GM23248 (cell line): Measurements from ENCODE around the gene NDUFS6. TPM values are rescaled to one million over a fixed set of nuclear protein-coding genes. Genes with fewer than 3 reads are reported as not detected.

Experiments used
- DNase-seq: peaks from one replicate; pipeline ENCODE4 v3.0.0-alpha.2; 2015
- H2AFZ ChIP-seq: fragments of 200-600 bp; sonication (generic); 2 replicates; pipeline ENCODE4 v1.6.1; 2016; ENCODE audit warnings: antibody characterized with exemption
- H3F3A ChIP-seq: fragments of 200-600 bp; sonication (generic); 2 replicates; pipeline ENCODE4 v1.6.1; 2016; ENCODE audit warnings: mild to moderate bottlenecking, antibody characterized with exemption, mixed run types; ENCODE audit not compliant: insufficient read depth
- H3K27ac ChIP-seq: fragments of 200-600 bp; sonication (generic); 2 replicates; pipeline ENCODE4 v1.5.1; 2016; ENCODE audit warnings: mild to moderate bottlenecking
- H3K27me3 ChIP-seq: fragments of 200-600 bp; sonication (generic); replicated peaks from 2 replicates; pipeline ENCODE4 v1.6.1; 2016; ENCODE audit warnings: mild to moderate bottlenecking; ENCODE audit not compliant: insufficient read depth
- H3K36me3 ChIP-seq: fragments of 200-600 bp; sonication (generic); 2 replicates; pipeline ENCODE4 v1.6.1; 2016; ENCODE audit warnings: low read depth, mild to moderate bottlenecking
- H3K4me1 ChIP-seq: fragments of 200-600 bp; sonication (generic); 2 replicates; pipeline ENCODE4 v1.6.1; 2016; ENCODE audit warnings: mild to moderate bottlenecking; ENCODE audit not compliant: insufficient read depth
- H3K4me2 ChIP-seq: fragments of 200-600 bp; sonication (generic); one replicate; pipeline ENCODE4 v1.6.1; 2016; ENCODE audit warnings: mild to moderate bottlenecking; ENCODE audit not compliant: unreplicated experiment
- H3K4me3 ChIP-seq: fragments of 200-600 bp; sonication (generic); 2 replicates; pipeline ENCODE4 v1.5.1; 2016; ENCODE audit warnings: mild to moderate bottlenecking
- H3K79me2 ChIP-seq: fragments of 200-600 bp; sonication (generic); 2 replicates; pipeline ENCODE4 v1.6.1; 2016; ENCODE audit warnings: mild to moderate bottlenecking; ENCODE audit not compliant: insufficient read depth
- H3K9ac ChIP-seq: fragments of 200-600 bp; sonication (generic); 2 replicates; pipeline ENCODE4 v1.6.1; 2016; ENCODE audit warnings: mild to moderate bottlenecking
- H3K9me2 ChIP-seq: fragments of 200-600 bp; sonication (generic); 2 replicates; pipeline ENCODE4 v1.6.1; 2016; ENCODE audit warnings: mixed run types, mild to moderate bottlenecking, moderate library complexity; ENCODE audit not compliant: insufficient read depth
- H3K9me3 ChIP-seq: fragments of 200-600 bp; sonication (generic); one replicate; pipeline ENCODE4 v1.6.1; 2017; ENCODE audit warnings: low read depth
- H4K20me1 ChIP-seq: fragments of 200-600 bp; sonication (generic); 2 replicates; pipeline ENCODE4 v1.6.0; 2016; ENCODE audit not compliant: insufficient read depth
- EZH2 ChIP-seq: fragments of 200-600 bp; sonication (generic); IDR thresholded peaks from 2 replicates; pipeline ENCODE4 v1.6.1; 2018; ENCODE audit warnings: antibody characterized with exemption, mild to moderate bottlenecking; ENCODE audit not compliant: insufficient read depth, poor library complexity, severe bottlenecking
- EZH2phosphoT487 ChIP-seq: fragments of 200-600 bp; sonication (generic); IDR thresholded peaks from 2 replicates; pipeline ENCODE4 v1.6.1; 2018; ENCODE audit warnings: antibody characterized with exemption, moderate library complexity, mild to moderate bottlenecking, low read depth; ENCODE audit not compliant: insufficient read depth
- WGBS, 2 experiments: methylation state at CpG; one replicate each; pipeline ENCODE4 v1.1.6; 2015 to 2017; ENCODE audit warnings: low lambda C conversion rate in 2 of 2, low coverage in 1 of 2; ENCODE audit errors: missing lambda C conversion rate in 2 of 2; 5-methylcytosine and 5-hydroxymethylcytosine counted together
- in situ Hi-C: fragments of 300-500 bp; cut with MboI; formaldehyde crosslinking; loops from 2 replicates; pipeline ENCODE4 v1.15.0; 2020
- polyA plus RNA-seq: library from polyadenylated mRNA; unstranded; fragments of >200 nt; fragmentation: Nextera tagmentation; extraction: Ambion mirVana; gene quantifications from 2 replicates; pipeline ENCODE4 v1.2.1, GENCODE V29; 2016
- total RNA-seq: library from RNA; depleted of rRNA; stranded (reverse); fragments of >200 nt; shearing (Covaris generic); gene quantifications from 2 replicates; pipeline ENCODE4 v1.2.3, GENCODE V29; 2014

NDUFS6 gene
- total and polyA plus RNA-seq, 2 experiments from 2014 or later = 39.6 to 106 TPM

DNA sequence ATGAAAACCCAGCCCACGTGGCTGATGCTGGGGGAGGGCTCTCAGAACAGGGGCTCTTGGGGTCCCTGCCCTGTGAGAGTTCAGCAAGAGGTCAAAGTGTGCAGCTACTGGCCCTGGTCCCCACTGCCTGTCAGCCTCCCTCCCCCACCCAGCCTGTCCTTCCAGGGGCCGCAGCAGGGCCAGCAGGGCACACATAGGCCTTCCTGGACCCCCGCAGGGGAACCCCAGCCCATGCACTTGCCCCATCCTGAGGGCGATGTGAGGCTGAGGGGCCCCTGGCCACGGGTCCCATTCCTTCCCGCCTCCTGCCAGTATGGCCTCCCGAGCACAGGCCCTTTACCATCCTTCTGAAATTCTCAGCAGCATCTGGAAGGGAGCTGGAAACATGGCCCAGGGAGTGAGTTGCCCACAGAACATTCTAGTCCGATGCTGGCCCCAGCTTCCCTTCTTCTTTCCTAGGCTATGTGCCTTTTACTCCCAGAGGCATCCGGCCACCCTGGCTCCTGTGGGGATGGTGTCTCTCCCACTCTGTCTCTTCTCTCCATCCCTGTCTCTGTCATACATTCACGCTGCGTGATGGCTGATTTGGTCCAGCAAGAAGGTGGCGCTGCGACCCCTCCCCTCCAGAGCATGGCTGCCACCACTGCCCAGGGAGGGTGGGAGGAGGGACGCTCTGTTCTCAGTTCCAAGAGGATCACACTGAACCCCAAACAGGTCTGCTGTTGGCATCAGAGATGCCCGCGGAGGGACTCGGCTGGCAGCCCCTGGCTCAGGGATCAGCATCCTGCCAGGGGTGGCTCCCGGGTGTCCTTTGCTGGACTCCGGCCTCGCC is 21.2 kb upstream of the NDUFS6 start:
- in situ Hi-C loops = no loop called here

GRCh38 chr5:1780614-1780930 is 20.6 kb upstream of the NDUFS6 start:
- H3K4me2 ChIP-seq = no peak overlapping the region
- no peaks in the 10 kb centered on the region for H3F3A ChIP-seq
- H3K27me3 ChIP-seq = 0 out of 2 replicates have a peak, but pooled peaks cover 8% of the 10 kb centered on the region
- no peaks in the 10 kb centered on the region for H4K20me1 ChIP-seq
- H3K4me3 ChIP-seq = no peak overlapping the region
- no peaks in the 10 kb centered on the region for H3K36me3 ChIP-seq
- no peak overlapping the region for H2AFZ ChIP-seq
- TF ChIP-seq EZH2phosphoT487 = no peak
- no peak for TF ChIP-seq EZH2
- H3K79me2 ChIP-seq = no peaks in the 10 kb centered on the region
- no peaks in the 10 kb centered on the region for H3K4me1 ChIP-seq
- no peaks in the 10 kb centered on the region for H3K9me2 ChIP-seq
- no peaks in the 10 kb centered on the region for H3K9me3 ChIP-seq
- DNase-seq = no peak
- no peak overlapping the region for H3K27ac ChIP-seq
- H3K9ac ChIP-seq = no peak overlapping the region
- in situ Hi-C loops = no loop called here
- 62 to 65% methylated on average over 6 of the region's 6 CpGs for WGBS, 2 experiments

More for the DNA sequence above, 21.2 kb upstream of the NDUFS6 start:
- no peaks in the 10 kb centered on the region for H3F3A ChIP-seq
- H3K9ac ChIP-seq = no peak overlapping the region
- H3K9me3 ChIP-seq = no peaks in the 10 kb centered on the region
- DNase-seq = no peak
- no peaks in the 10 kb centered on the region for H3K4me1 ChIP-seq
- 0 out of 2 replicates have a peak, but pooled peaks cover 8% of the 10 kb centered on the region for H3K27me3 ChIP-seq
- H3K4me3 ChIP-seq = no peak overlapping the region
- H3K36me3 ChIP-seq = no peaks in the 10 kb centered on the region
- TF ChIP-seq EZH2 = no peak
- TF ChIP-seq EZH2phosphoT487 = no peak
- H3K9me2 ChIP-seq = no peaks in the 10 kb centered on the region
- no peaks in the 10 kb centered on the region for H4K20me1 ChIP-seq
- no peak overlapping the region for H3K4me2 ChIP-seq
- 82 to 86% methylated on average over 17 to 20 of the region's 20 CpGs for WGBS, 2 experiments
- no peak overlapping the region for H2AFZ ChIP-seq
- no peak overlapping the region for H3K27ac ChIP-seq
- no peaks in the 10 kb centered on the region for H3K79me2 ChIP-seq

- WGBS, 2 experiments = 74% methylated on average over 5 to 6 of the region's 6 CpGs
- Histone ChIP-seq H3K9me2 (no peaks in the 10 kb centered on the region), H3K27me3 (0 out of 2 replicates have a peak, but pooled peaks cover 2% of the 10 kb centered on the region), H3K27ac (no peak overlapping the region), H2AFZ (no peak overlapping the region), H3K4me3 (no peak overlapping the region), H3K9me3 (no peaks in the 10 kb centered on the region), H3K9ac (no peak overlapping the region), H3K4me1 (no peaks in the 10 kb centered on the region), H4K20me1 (no peaks in the 10 kb centered on the region), H3K4me2 (no peak overlapping the region), H3K79me2 (no peaks in the 10 kb centered on the region), H3F3A (no peaks in the 10 kb centered on the region), H3K36me3 (no peaks in the 10 kb centered on the region)
- in situ Hi-C loops = no loop called here
- TF ChIP-seq EZH2 (no peak), EZH2phosphoT487 (no peak)
- DNase-seq = no peak
These were observed 20.1 kb upstream of the NDUFS6 start for GRCh38 chr5:1781107-1781506.

GRCh38 chr5:1781726-1782384 is 19.4 kb upstream of the NDUFS6 start:
- Histone ChIP-seq H3K27me3 (no peaks in the 10 kb centered on the region), H3K36me3 (no peaks in the 10 kb centered on the region), H3K9me3 (no peaks in the 10 kb centered on the region), H4K20me1 (no peaks in the 10 kb centered on the region), H3K4me1 (no peaks in the 10 kb centered on the region), H2AFZ (no peak overlapping the region), H3K27ac (no peak overlapping the region), H3F3A (no peaks in the 10 kb centered on the region), H3K9me2 (no peaks in the 10 kb centered on the region), H3K9ac (no peak overlapping the region), H3K4me2 (no peak overlapping the region), H3K79me2 (no peaks in the 10 kb centered on the region), H3K4me3 (no peak overlapping the region)
- 68 to 73% methylated on average over 9 of the region's 9 CpGs for WGBS, 2 experiments
- DNase-seq = no peak
- TF ChIP-seq EZH2 (no peak), EZH2phosphoT487 (no peak)
- in situ Hi-C loops = no loop called here
